ENCODE data around the gene KDM7A.

DNA sequence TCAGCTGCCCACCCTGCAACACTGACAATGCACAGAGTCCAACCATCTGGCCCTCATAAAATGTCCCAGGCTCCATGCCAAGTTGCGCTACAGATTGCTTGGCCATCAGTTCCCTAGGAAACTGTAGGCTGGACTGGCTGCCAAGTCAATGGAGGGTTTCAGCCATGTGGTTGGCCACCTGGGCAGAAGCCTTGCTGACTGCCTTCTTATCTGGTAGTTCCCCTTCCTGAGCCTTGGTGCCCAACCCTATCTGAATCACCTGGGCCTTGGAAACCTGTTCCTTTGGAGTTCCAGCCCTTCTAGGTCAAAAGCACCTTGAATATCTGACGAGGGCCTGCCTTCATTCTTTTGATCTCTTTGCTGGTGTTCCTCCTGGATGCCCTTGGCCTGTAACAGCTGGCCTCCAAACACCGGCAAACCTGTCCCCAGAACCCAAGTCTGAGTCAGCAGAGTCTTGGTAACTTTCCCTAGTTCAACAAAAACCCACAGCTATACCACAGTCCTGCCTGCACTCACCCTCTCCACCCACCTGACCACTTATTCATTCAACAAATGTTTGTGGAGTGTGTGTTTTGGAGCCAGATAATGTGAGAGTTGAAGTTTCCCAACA lies 37.4 kb upstream of the KDM7A start:
- no peak for TF ChIP-seq POLR2AphosphoS5 (IDR thresholded peaks at IDR 0.05)
- TF ChIP-seq, protein P1, sequence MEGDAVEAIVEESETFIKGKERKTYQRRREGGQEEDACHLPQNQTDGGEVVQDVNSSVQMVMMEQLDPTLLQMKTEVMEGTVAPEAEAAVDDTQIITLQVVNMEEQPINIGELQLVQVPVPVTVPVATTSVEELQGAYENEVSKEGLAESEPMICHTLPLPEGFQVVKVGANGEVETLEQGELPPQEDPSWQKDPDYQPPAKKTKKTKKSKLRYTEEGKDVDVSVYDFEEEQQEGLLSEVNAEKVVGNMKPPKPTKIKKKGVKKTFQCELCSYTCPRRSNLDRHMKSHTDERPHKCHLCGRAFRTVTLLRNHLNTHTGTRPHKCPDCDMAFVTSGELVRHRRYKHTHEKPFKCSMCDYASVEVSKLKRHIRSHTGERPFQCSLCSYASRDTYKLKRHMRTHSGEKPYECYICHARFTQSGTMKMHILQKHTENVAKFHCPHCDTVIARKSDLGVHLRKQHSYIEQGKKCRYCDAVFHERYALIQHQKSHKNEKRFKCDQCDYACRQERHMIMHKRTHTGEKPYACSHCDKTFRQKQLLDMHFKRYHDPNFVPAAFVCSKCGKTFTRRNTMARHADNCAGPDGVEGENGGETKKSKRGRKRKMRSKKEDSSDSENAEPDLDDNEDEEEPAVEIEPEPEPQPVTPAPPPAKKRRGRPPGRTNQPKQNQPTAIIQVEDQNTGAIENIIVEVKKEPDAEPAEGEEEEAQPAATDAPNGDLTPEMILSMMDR (IDR thresholded peaks at IDR 0.05): no peak

Data from prostate gland (tissue), 2 donors.